ENCODE measurements around the gene IPCEF1. TPM values are rescaled to one million over a fixed set of nuclear protein-coding genes. Genes with fewer than 3 reads are reported as not detected.

IPCEF1 gene
- total RNA-seq, 1 experiment from 2014 or later, result 0.48 TPM

- H2AK5ac ChIP-seq (ENCODE audit: insufficient read length, low read length), result no peak overlapping the region
Observed at GRCh38 chr6:154210678-154211077, 145.9 kb downstream of the IPCEF1 start.

More at GRCh38 chr6:154210678-154211077, 145.9 kb downstream of the IPCEF1 start:
- no peak overlapping the region for H3K18ac ChIP-seq (ENCODE audit: insufficient read length, low read depth, low read length)
- no peak overlapping the region for H2BK12ac ChIP-seq (ENCODE audit: insufficient read length, low read depth, low read length)
- H2BK5ac ChIP-seq (ENCODE audit: insufficient read length, low read length), result no peak overlapping the region
- H3K4me1 ChIP-seq (ENCODE audit: insufficient read depth, low read length), result no peaks in the 10 kb centered on the region
- H4K8ac ChIP-seq (replicated peaks; ENCODE audit: insufficient read length, low read depth, low read length), result no peak overlapping the region
- no peak overlapping the region for H3K4me2 ChIP-seq (ENCODE audit: insufficient read depth, insufficient read length, low read length)
- Mint-ChIP-seq H3K27me3 (ENCODE audit: low read depth) (no peaks in the 10 kb centered on the region), H3K36me3 (ENCODE audit: insufficient read depth in 1 of 3, low read depth in 3 of 3) (no peaks in the 10 kb centered on the region), H3K4me1 (no peaks in the 10 kb centered on the region), H3K9me3 (no peaks in the 10 kb centered on the region), H3K27ac (no peak overlapping the region), H3K4me3 (no peak overlapping the region)
- no peaks in the 10 kb centered on the region for H3K9me3 ChIP-seq (ENCODE audit: control insufficient read depth, low read depth, low read length)
- H3K23me2 ChIP-seq (ENCODE audit: insufficient read length, low read depth, low read length, poor library complexity, severe bottlenecking), result no peaks in the 10 kb centered on the region
- no peak overlapping the region for H3K14ac ChIP-seq (ENCODE audit: insufficient read depth, low read length)
- no peak overlapping the region for H3K56ac ChIP-seq (ENCODE audit: insufficient read length, low read depth, low read length)
- no peak overlapping the region for H2AFZ ChIP-seq (ENCODE audit: low read length)
- no peak overlapping the region for H3K23ac ChIP-seq (ENCODE audit: insufficient read length, low read depth, low read length)
- no peak overlapping the region for H3K27ac ChIP-seq (ENCODE audit: insufficient read length, low read depth, low read length)
- H2BK120ac ChIP-seq (ENCODE audit: low read depth, low read length, poor library complexity, severe bottlenecking), result no peak overlapping the region
- DNase-seq, result no peak
- no peak overlapping the region for H4K91ac ChIP-seq (ENCODE audit: insufficient read length, low read depth, low read length)
- H4K20me1 ChIP-seq (ENCODE audit: control insufficient read depth, insufficient read depth, insufficient read length), result no peaks in the 10 kb centered on the region
- no peak overlapping the region for H3K9ac ChIP-seq (ENCODE audit: extremely low read depth, insufficient read length, low read length)
- H3T11ph ChIP-seq (ENCODE audit: low read length), result no peak overlapping the region
- no peak overlapping the region for H4K5ac ChIP-seq (ENCODE audit: insufficient read length, low read depth, low read length)
- no peak for TF ChIP-seq CTCF (conservative IDR thresholded peaks at IDR 0.05)
- no peaks in the 10 kb centered on the region for H3K27me3 ChIP-seq (ENCODE audit: insufficient read depth, low read length)
- H2BK20ac ChIP-seq (ENCODE audit: low read depth, low read length, poor library complexity, severe bottlenecking), result no peak overlapping the region
- H2BK15ac ChIP-seq (ENCODE audit: low read depth, low read length), result no peak overlapping the region
- H3K4ac ChIP-seq (ENCODE audit: low read depth, low read length), result no peak overlapping the region
- H3K79me2 ChIP-seq (ENCODE audit: insufficient read depth, low read length), result no peaks in the 10 kb centered on the region
- no peaks in the 10 kb centered on the region for H3K79me1 ChIP-seq (ENCODE audit: insufficient read depth, low read depth, low read length, poor library complexity, severe bottlenecking)

Measured in H9 (cell line).